Measurements from ENCODE around the gene TMEM126B. TPM values are rescaled to one million over a fixed set of nuclear protein-coding genes. Genes with fewer than 3 reads are reported as not detected.

The TMEM126B gene
- total RNA-seq, result 34.1 TPM

DNA sequence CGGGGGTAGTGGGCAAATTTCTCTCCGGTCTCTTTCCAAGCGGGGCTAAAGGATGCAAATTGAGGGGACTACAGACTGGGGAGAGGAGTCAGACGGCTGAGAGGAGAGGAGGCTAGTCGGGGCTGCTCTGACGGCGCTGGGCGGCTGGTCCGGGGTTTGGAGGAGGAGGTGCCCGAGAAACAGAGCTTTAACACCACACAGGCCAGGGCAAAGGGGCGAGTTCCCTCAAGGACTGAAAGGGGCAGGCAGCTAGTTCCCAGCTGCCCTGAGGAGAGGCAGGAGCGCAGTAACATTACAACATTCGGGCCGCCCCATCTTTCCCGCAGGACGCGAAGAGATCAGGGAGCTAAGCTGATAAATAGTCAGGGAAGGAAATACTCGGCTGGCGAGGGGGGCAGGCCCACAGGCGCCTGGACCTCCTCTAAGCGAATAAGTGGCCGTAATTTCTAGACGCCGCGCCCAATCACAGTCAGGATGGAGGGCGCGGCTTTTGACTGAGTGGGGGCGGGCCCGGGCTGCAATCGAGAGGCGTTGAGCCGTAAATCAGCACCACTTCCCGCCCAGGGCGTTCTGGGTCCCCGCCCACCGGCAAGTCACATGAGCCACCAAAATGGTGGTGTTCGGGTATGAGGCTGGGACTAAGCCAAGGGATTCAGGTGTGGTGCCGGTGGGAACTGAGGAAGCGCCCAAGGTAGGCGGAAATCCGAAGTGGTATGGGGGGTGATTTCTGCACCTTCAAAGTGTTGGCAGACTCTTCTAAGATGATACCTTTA, at the start of gene TMEM126B:
Gene TMEM126B (plus strand): TSS at position 596 of the 773 bp plus-strand sequence. CDS start 15 bp downstream, at position 611.
- Histone ChIP-seq H3K4me1 (peaks cover 15% of the 10 kb centered on the region), H3K27ac (peak within 1 kb of the TSS; percentile 94), H3K4me3 (peak within 1 kb of the TSS; percentile 65 to 77), H3K36me3 (no peaks in the 10 kb centered on the region), H3K9me3 (no peaks in the 10 kb centered on the region), H3K27me3 (no peaks in the 10 kb centered on the region)
- TF ChIP-seq POLR2AphosphoS5 (IDR thresholded peaks at IDR 0.05; ENCODE audit: insufficient read depth in 1 of 2, low read depth in 1 of 2), result peak; percentile 96 to 97
- TF ChIP-seq, protein P1, sequence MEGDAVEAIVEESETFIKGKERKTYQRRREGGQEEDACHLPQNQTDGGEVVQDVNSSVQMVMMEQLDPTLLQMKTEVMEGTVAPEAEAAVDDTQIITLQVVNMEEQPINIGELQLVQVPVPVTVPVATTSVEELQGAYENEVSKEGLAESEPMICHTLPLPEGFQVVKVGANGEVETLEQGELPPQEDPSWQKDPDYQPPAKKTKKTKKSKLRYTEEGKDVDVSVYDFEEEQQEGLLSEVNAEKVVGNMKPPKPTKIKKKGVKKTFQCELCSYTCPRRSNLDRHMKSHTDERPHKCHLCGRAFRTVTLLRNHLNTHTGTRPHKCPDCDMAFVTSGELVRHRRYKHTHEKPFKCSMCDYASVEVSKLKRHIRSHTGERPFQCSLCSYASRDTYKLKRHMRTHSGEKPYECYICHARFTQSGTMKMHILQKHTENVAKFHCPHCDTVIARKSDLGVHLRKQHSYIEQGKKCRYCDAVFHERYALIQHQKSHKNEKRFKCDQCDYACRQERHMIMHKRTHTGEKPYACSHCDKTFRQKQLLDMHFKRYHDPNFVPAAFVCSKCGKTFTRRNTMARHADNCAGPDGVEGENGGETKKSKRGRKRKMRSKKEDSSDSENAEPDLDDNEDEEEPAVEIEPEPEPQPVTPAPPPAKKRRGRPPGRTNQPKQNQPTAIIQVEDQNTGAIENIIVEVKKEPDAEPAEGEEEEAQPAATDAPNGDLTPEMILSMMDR (IDR thresholded peaks at IDR 0.05), result no peak
- peak in 1 of 2 donors; percentile 92 for TF ChIP-seq POLR2A (IDR thresholded peaks at IDR 0.05)
- DNase-seq (ENCODE audit: extremely low spot score in 2 of 2), result peak; percentile 97 to 99
- intact Hi-C loops (cut with DNase I), result loop anchor here (2.0 kb wide), 1 partner anchor 37 kb away; the partner anchor contains the start of gene CREBZF

GRCh38 chr11:85582111-85582510, 46.3 kb upstream of the TMEM126B start:
- H3K9me3 ChIP-seq, result no peaks in the 10 kb centered on the region
- no peak overlapping the region for H3K4me3 ChIP-seq
- no peaks in the 10 kb centered on the region for H3K36me3 ChIP-seq
- intact Hi-C loops (cut with DNase I), result no loop called here
- no peak for TF ChIP-seq POLR2A (IDR thresholded peaks at IDR 0.05)
- no peak for TF ChIP-seq POLR2AphosphoS5 (IDR thresholded peaks at IDR 0.05; ENCODE audit: insufficient read depth in 1 of 2, low read depth in 1 of 2)
- H3K4me1 ChIP-seq, result no peaks in the 10 kb centered on the region
- H3K27ac ChIP-seq, result no peak overlapping the region
- no peak for DNase-seq (ENCODE audit: extremely low spot score in 2 of 2)
- no peaks in the 10 kb centered on the region for H3K27me3 ChIP-seq

- no peak for TF ChIP-seq POLR2A (IDR thresholded peaks at IDR 0.05)
- TF ChIP-seq POLR2AphosphoS5 (IDR thresholded peaks at IDR 0.05; ENCODE audit: insufficient read depth in 1 of 2, low read depth in 1 of 2), result no peak
- TF ChIP-seq, protein P1 (IDR thresholded peaks at IDR 0.05), result no peak
- DNase-seq (ENCODE audit: extremely low spot score in 2 of 2), result no peak
- Histone ChIP-seq H3K27ac (no peak overlapping the region), H3K4me1 (no peaks in the 10 kb centered on the region), H3K9me3 (no peaks in the 10 kb centered on the region), H3K27me3 (no peaks in the 10 kb centered on the region), H3K36me3 (no peaks in the 10 kb centered on the region), H3K4me3 (no peak overlapping the region)
- intact Hi-C loops (cut with DNase I), result no loop called here
Measured at GRCh38 chr11:85589373-85589772, 39.0 kb upstream of the TMEM126B start.

GRCh38 chr11:85590848-85591483, 37.4 kb upstream of the TMEM126B start:
- intact Hi-C loops (cut with DNase I), result no loop called here
- Histone ChIP-seq H3K27me3 (no peaks in the 10 kb centered on the region), H3K9me3 (no peaks in the 10 kb centered on the region), H3K4me1 (no peaks in the 10 kb centered on the region), H3K27ac (no peak overlapping the region), H3K4me3 (no peak overlapping the region), H3K36me3 (no peaks in the 10 kb centered on the region)
- TF ChIP-seq POLR2A (IDR thresholded peaks at IDR 0.05) (no peak), POLR2AphosphoS5 (IDR thresholded peaks at IDR 0.05; ENCODE audit: insufficient read depth in 1 of 2, low read depth in 1 of 2) (no peak)
- TF ChIP-seq, protein P1 (IDR thresholded peaks at IDR 0.05), result no peak
- DNase-seq (ENCODE audit: extremely low spot score in 2 of 2), result no peak

DNA sequence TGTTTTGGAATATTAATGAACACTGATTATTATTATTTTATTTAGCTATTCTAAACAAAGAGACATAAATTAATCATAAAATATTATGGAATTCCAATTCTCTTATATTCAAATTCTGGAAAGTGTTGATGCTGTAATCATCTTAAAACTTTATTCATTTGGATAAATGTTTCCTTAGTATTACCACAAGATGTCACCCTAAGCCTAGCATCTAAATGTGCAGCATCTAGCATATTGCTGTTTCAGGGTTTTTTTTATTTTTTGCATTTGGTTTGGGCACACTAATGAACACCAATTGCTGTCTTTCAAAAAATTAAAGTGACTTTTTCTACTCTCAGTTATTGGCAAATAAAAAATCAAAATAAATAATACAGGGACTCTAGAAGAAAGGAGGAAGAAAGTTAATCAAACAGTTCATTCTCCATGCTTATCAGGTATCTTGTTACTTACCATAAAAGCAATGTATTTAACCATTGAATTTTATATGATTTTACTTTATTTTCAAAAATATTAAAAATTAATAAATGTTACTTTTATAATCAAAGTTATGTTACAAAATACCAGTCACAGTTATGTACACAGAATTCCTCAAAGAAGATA, 33.0 kb upstream of the TMEM126B start:
- DNase-seq (ENCODE audit: extremely low spot score in 2 of 2), result no peak
- intact Hi-C loops (cut with DNase I), result no loop called here
- Histone ChIP-seq H3K27ac (no peak overlapping the region), H3K4me1 (no peaks in the 10 kb centered on the region), H3K27me3 (no peaks in the 10 kb centered on the region), H3K36me3 (no peaks in the 10 kb centered on the region), H3K9me3 (no peaks in the 10 kb centered on the region), H3K4me3 (no peak overlapping the region)
- TF ChIP-seq POLR2AphosphoS5 (IDR thresholded peaks at IDR 0.05; ENCODE audit: insufficient read depth in 1 of 2, low read depth in 1 of 2), result no peak
- TF ChIP-seq, protein P1 (IDR thresholded peaks at IDR 0.05), result peak in 2 of 3 experiments; percentile 19 to 47

Measured in vagina (tissue), 2 donors.